ENCODE measurements around the gene CLDN10.

CLDN10 gene

DNA sequence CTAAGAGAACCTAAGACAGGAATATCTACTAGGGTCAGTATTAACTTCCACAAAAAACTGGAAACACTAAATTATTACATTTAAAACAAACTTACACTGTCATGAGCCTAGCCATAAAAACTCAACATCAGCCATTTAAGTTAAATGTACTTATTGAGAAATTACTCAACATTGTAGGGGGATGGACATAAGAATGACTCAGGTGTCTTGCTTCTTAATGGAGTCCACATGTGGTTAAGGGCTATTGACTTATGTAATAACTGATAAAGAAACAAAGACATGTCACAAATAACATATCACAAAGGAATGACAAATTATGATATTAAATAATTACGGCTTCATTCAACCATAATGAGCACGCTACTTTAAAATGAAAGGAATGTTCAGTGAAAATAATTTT is 36.2 kb downstream of the CLDN10 start:
- no peak for DNase-seq (ENCODE audit: low spot score)
- TF ChIP-seq CTCF (IDR thresholded peaks at IDR 0.05) = no peak
- Histone ChIP-seq H3K4me3 (no peak overlapping the region), H3K27ac (no peak overlapping the region)

- Histone ChIP-seq H3K4me3 (no peak overlapping the region), H3K27ac (no peak overlapping the region)
- no peak for DNase-seq (ENCODE audit: low spot score)
- no peak for TF ChIP-seq CTCF (IDR thresholded peaks at IDR 0.05)
Observed at GRCh38 chr13:95593462-95593861, 40.9 kb downstream of the CLDN10 start.

GRCh38 chr13:95596701-95597100 is 44.2 kb downstream of the CLDN10 start:
- H3K4me3 ChIP-seq = no peak overlapping the region
- H3K27ac ChIP-seq = no peak overlapping the region
- TF ChIP-seq CTCF (IDR thresholded peaks at IDR 0.05) = no peak
- DNase-seq (ENCODE audit: low spot score) = no peak

DNA sequence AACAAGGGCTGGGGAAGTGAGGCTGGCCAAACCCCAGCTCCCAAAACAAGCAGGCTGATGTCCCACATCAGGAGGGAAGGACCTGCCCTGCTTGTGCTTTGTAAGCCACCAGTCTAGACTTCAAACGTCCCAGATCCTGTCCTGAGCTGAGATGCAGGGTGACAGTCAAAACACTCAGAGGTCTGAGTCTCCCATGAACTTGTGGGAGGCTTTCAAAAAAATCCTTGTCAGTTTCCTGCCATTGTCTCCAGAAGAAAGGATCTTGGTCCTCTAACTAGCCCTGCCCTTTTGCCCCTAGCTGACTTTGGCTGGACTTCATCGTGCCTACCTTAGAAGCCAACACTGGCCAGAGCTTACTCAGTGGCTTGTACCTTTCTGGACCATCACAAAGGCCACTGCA is 48.7 kb downstream of the CLDN10 start:
- TF ChIP-seq CTCF (IDR thresholded peaks at IDR 0.05) = no peak
- no peak for DNase-seq (ENCODE audit: low spot score)
- H3K4me3 ChIP-seq = no peak overlapping the region
- no peak overlapping the region for H3K27ac ChIP-seq

- H3K27ac ChIP-seq = no peak overlapping the region
- no peak for TF ChIP-seq CTCF (IDR thresholded peaks at IDR 0.05)
- no peak overlapping the region for H3K4me3 ChIP-seq
- DNase-seq (ENCODE audit: low spot score) = no peak
Observed at GRCh38 chr13:95601906-95602305, 49.4 kb downstream of the CLDN10 start.

GRCh38 chr13:95603887-95604555 is 51.5 kb downstream of the CLDN10 start:
- no peak overlapping the region for H3K4me3 ChIP-seq
- DNase-seq (ENCODE audit: low spot score) = no peak
- H3K27ac ChIP-seq = no peak overlapping the region
- TF ChIP-seq CTCF (IDR thresholded peaks at IDR 0.05) = no peak

- TF ChIP-seq CTCF (IDR thresholded peaks at IDR 0.05) = no peak
- DNase-seq (ENCODE audit: low spot score) = no peak
- H3K27ac ChIP-seq = no peak overlapping the region
- H3K4me3 ChIP-seq = no peak overlapping the region
Observed at GRCh38 chr13:95604556-95604915, 52.0 kb downstream of the CLDN10 start.

All from coronary artery (tissue), 2 donors.